GM12875 (cell line): ENCODE data around the gene UNC13C.

Experiments used
- H3K4me3 ChIP-seq: one replicate; pipeline ENCODE4 v1.5.1; 2011; ENCODE audit warnings: low read depth, low read length, control low read depth
- CTCF ChIP-seq: IDR thresholded peaks from 2 replicates; pipeline ENCODE4 v1.5.1; 2011; ENCODE audit warnings: low read depth, mild to moderate bottlenecking, control low read depth, inconsistent platforms, low read length, moderate library complexity, borderline replicate concordance; ENCODE audit not compliant: insufficient read depth

UNC13C gene

DNA sequence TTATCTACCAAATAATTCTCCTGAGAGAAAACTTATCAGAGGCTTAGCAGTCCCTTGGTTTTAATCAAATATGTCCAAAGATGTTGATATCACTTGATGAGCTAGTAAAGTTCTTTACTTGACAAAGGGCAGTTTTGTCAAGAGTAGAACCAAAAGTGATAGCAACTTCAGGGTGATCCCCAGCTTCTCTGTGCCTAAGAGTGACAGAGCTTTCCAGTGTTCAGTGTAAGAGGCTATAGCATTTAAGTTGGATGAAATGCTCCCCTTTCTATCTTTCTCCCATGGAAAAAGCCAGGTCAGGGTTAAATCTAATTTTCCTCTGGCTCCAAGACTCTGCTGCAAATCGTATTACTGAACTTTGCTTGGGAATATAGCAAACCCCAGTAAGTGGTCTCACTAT is 120.8 kb downstream of the UNC13C start:
- no peak for TF ChIP-seq CTCF

GRCh38 chr15:54101664-54102270 is 123.5 kb downstream of the UNC13C start:
- no peak for TF ChIP-seq CTCF
- H3K4me3 ChIP-seq, result no peak overlapping the region

More for the DNA sequence above, 120.8 kb downstream of the UNC13C start:
- H3K4me3 ChIP-seq, result no peak overlapping the region

DNA sequence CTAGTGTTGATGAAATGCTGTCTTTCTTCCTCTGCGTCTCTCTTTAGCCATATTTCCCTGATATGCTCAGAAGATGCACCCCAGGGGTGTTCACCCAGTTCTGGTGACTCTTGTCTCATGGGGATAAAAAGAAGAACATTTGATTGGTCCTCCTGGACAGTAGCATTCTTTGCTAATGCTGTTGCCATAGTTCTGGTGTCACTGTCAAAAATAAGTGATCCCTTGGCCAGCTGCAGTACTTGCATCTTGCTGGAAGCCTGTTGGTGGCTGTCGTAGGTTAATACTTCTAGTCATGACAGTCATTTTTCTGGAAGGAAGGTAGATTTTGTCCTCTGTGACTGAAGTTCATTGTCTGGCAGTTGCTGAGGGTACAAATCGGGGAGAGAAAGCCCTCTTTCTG is 124.5 kb downstream of the UNC13C start:
- no peak overlapping the region for H3K4me3 ChIP-seq
- TF ChIP-seq CTCF, result no peak

- no peak overlapping the region for H3K4me3 ChIP-seq
- no peak for TF ChIP-seq CTCF
Measured at GRCh38 chr15:54109014-54109413, 130.8 kb downstream of the UNC13C start.

- no peak for TF ChIP-seq CTCF
Measured at GRCh38 chr15:54119051-54119450, 140.8 kb downstream of the UNC13C start.

GRCh38 chr15:54120949-54121463 is 142.8 kb downstream of the UNC13C start:
- H3K4me3 ChIP-seq, result no peak overlapping the region
- TF ChIP-seq CTCF, result no peak

More at GRCh38 chr15:54119051-54119450, 140.8 kb downstream of the UNC13C start:
- H3K4me3 ChIP-seq, result no peak overlapping the region

DNA sequence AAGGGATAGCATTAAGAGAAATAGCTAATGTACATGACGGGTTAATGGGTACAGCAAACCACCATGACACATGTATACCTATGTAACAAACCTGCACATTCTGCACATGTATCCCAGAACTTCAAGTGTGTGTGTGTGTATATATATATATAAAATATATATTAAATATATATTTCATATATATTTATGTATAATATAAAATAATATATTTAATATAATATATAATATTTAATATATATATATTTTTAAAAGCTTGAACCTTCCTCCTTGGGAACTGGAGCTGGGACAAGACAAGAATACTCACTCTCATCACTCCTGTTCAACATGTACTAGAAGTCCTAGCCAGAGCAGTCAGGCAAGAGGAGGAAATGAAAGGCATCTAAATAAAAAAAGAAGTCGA is 149.3 kb downstream of the UNC13C start:
- H3K4me3 ChIP-seq, result no peak overlapping the region
- no peak for TF ChIP-seq CTCF
